ENCODE data around the gene ERRFI1. TPM values are rescaled to one million over a fixed set of nuclear protein-coding genes. Genes with fewer than 3 reads are reported as not detected.
"Not testable (repeated sequence)": the region's sequence is repeated elsewhere in the genome, so short reads cannot be mapped to it uniquely, and the experiment has no call there.

The ERRFI1 gene
- total RNA-seq, 1 experiment from 2014 or later: not detected

GRCh38 chr1:8062861-8063260 is 36.8 kb upstream of the ERRFI1 start:
- no peak overlapping the region for H2AFZ ChIP-seq (ENCODE audit: low read length)
- no peak overlapping the region for H3K4me2 ChIP-seq (ENCODE audit: low read depth, low read length, poor library complexity, severe bottlenecking)
- H3K4me1 ChIP-seq (ENCODE audit: low read length): no peaks in the 10 kb centered on the region
- H3K9me3 ChIP-seq (ENCODE audit: low read length): no peaks in the 10 kb centered on the region
- H3K27me3 ChIP-seq (ENCODE audit: low read length): no peaks in the 10 kb centered on the region
- no peak overlapping the region for H3K4me3 ChIP-seq (ENCODE audit: low read length)
- H3K27ac ChIP-seq (ENCODE audit: low read length): no peak overlapping the region
- no peak overlapping the region for H3K9ac ChIP-seq (ENCODE audit: low read length)
- no peaks in the 10 kb centered on the region for H3K79me2 ChIP-seq (ENCODE audit: low read length)
- no peaks in the 10 kb centered on the region for H3K36me3 ChIP-seq (ENCODE audit: insufficient read depth, low read length)
- no peak for DNase-seq
- no peaks in the 10 kb centered on the region for H3K9me2 ChIP-seq (replicated peaks; ENCODE audit: insufficient read depth, low read length)
- no peaks in the 10 kb centered on the region for H4K20me1 ChIP-seq (ENCODE audit: insufficient read depth, low read depth, low read length)

GRCh38 chr1:8061673-8062386 is 35.7 kb upstream of the ERRFI1 start:
- no peak overlapping the region for H3K9ac ChIP-seq (ENCODE audit: low read length)

GRCh38 chr1:8061210-8061609 is 35.1 kb upstream of the ERRFI1 start:
- H3K9me2 ChIP-seq (replicated peaks; ENCODE audit: insufficient read depth, low read length): no peaks in the 10 kb centered on the region
- H3K4me3 ChIP-seq (ENCODE audit: low read length): no peak overlapping the region
- H3K27ac ChIP-seq (ENCODE audit: low read length): no peak overlapping the region
- no peaks in the 10 kb centered on the region for H3K4me1 ChIP-seq (ENCODE audit: low read length)
- H3K4me2 ChIP-seq (ENCODE audit: low read depth, low read length, poor library complexity, severe bottlenecking): no peak overlapping the region
- H3K27me3 ChIP-seq (ENCODE audit: low read length): no peaks in the 10 kb centered on the region
- H3K9ac ChIP-seq (ENCODE audit: low read length): no peak overlapping the region
- H2AFZ ChIP-seq (ENCODE audit: low read length): no peak overlapping the region
- no peaks in the 10 kb centered on the region for H3K79me2 ChIP-seq (ENCODE audit: low read length)
- no peaks in the 10 kb centered on the region for H3K36me3 ChIP-seq (ENCODE audit: insufficient read depth, low read length)
- H3K9me3 ChIP-seq (ENCODE audit: low read length): no peaks in the 10 kb centered on the region
- DNase-seq: no peak
- H4K20me1 ChIP-seq (ENCODE audit: insufficient read depth, low read depth, low read length): no peaks in the 10 kb centered on the region

More at GRCh38 chr1:8061673-8062386, 35.7 kb upstream of the ERRFI1 start:
- Histone ChIP-seq H2AFZ (ENCODE audit: low read length) (no peak overlapping the region), H3K9me3 (ENCODE audit: low read length) (no peaks in the 10 kb centered on the region), H3K27ac (ENCODE audit: low read length) (no peak overlapping the region), H3K4me3 (ENCODE audit: low read length) (no peak overlapping the region), H3K27me3 (ENCODE audit: low read length) (no peaks in the 10 kb centered on the region), H4K20me1 (ENCODE audit: insufficient read depth, low read depth, low read length) (no peaks in the 10 kb centered on the region), H3K79me2 (ENCODE audit: low read length) (no peaks in the 10 kb centered on the region), H3K4me1 (ENCODE audit: low read length) (no peaks in the 10 kb centered on the region), H3K4me2 (ENCODE audit: low read depth, low read length, poor library complexity, severe bottlenecking) (no peak overlapping the region), H3K9me2 (replicated peaks; ENCODE audit: insufficient read depth, low read length) (no peaks in the 10 kb centered on the region), H3K36me3 (ENCODE audit: insufficient read depth, low read length) (no peaks in the 10 kb centered on the region)
- no peak for DNase-seq

- DNase-seq: no peak
- no peaks in the 10 kb centered on the region for H3K36me3 ChIP-seq (ENCODE audit: insufficient read depth, low read length)
- H3K9me2 ChIP-seq (replicated peaks; ENCODE audit: insufficient read depth, low read length): no peaks in the 10 kb centered on the region
- no peak overlapping the region for H3K4me2 ChIP-seq (ENCODE audit: low read depth, low read length, poor library complexity, severe bottlenecking)
- H3K27ac ChIP-seq (ENCODE audit: low read length): no peak overlapping the region
- H3K4me3 ChIP-seq (ENCODE audit: low read length): no peak overlapping the region
- H3K27me3 ChIP-seq (ENCODE audit: low read length): no peaks in the 10 kb centered on the region
- H3K9ac ChIP-seq (ENCODE audit: low read length): no peak overlapping the region
- H3K4me1 ChIP-seq (ENCODE audit: low read length): no peaks in the 10 kb centered on the region
- H2AFZ ChIP-seq (ENCODE audit: low read length): no peak overlapping the region
- H3K79me2 ChIP-seq (ENCODE audit: low read length): no peaks in the 10 kb centered on the region
- H4K20me1 ChIP-seq (ENCODE audit: insufficient read depth, low read depth, low read length): no peaks in the 10 kb centered on the region
- no peaks in the 10 kb centered on the region for H3K9me3 ChIP-seq (ENCODE audit: low read length)
Measured at GRCh38 chr1:8059161-8059622, 33.1 kb upstream of the ERRFI1 start.

- H4K20me1 ChIP-seq (ENCODE audit: insufficient read depth, low read depth, low read length); H3K4me2 ChIP-seq (ENCODE audit: low read depth, low read length, poor library complexity, severe bottlenecking); H2AFZ ChIP-seq (ENCODE audit: low read length); H3K9me2 ChIP-seq (replicated peaks; ENCODE audit: insufficient read depth, low read length); DNase-seq; H3K36me3 ChIP-seq (ENCODE audit: insufficient read depth, low read length); H3K9ac ChIP-seq (ENCODE audit: low read length); H3K27me3 ChIP-seq (ENCODE audit: low read length); H3K4me3 ChIP-seq (ENCODE audit: low read length); H3K4me1 ChIP-seq (ENCODE audit: low read length); H3K27ac ChIP-seq (ENCODE audit: low read length); H3K79me2 ChIP-seq (ENCODE audit: low read length); H3K9me3 ChIP-seq (ENCODE audit: low read length): not testable (repeated sequence)
Measured at GRCh38 chr1:8057779-8058178, 31.7 kb upstream of the ERRFI1 start.

GRCh38 chr1:8055973-8056372 is 29.9 kb upstream of the ERRFI1 start:
- no peak overlapping the region for H3K4me3 ChIP-seq (ENCODE audit: low read length)
- no peaks in the 10 kb centered on the region for H3K79me2 ChIP-seq (ENCODE audit: low read length)
- H2AFZ ChIP-seq (ENCODE audit: low read length): no peak overlapping the region
- H4K20me1 ChIP-seq (ENCODE audit: insufficient read depth, low read depth, low read length): no peaks in the 10 kb centered on the region
- no peak for DNase-seq
- no peak overlapping the region for H3K9ac ChIP-seq (ENCODE audit: low read length)
- H3K27me3 ChIP-seq (ENCODE audit: low read length): no peaks in the 10 kb centered on the region
- H3K4me2 ChIP-seq (ENCODE audit: low read depth, low read length, poor library complexity, severe bottlenecking): no peak overlapping the region
- no peak overlapping the region for H3K27ac ChIP-seq (ENCODE audit: low read length)
- H3K9me2 ChIP-seq (replicated peaks; ENCODE audit: insufficient read depth, low read length): no peaks in the 10 kb centered on the region
- no peaks in the 10 kb centered on the region for H3K4me1 ChIP-seq (ENCODE audit: low read length)
- H3K9me3 ChIP-seq (ENCODE audit: low read length): no peaks in the 10 kb centered on the region
- H3K36me3 ChIP-seq (ENCODE audit: insufficient read depth, low read length): no peaks in the 10 kb centered on the region

- no peak overlapping the region for H3K9ac ChIP-seq (ENCODE audit: low read length)
- DNase-seq: no peak
Measured at GRCh38 chr1:8053878-8054567, 27.9 kb upstream of the ERRFI1 start.

GRCh38 chr1:8051650-8052049 is 25.5 kb upstream of the ERRFI1 start:
- H3K27ac ChIP-seq (ENCODE audit: low read length): no peak overlapping the region
- no peaks in the 10 kb centered on the region for H3K9me2 ChIP-seq (replicated peaks; ENCODE audit: insufficient read depth, low read length)
- H3K4me2 ChIP-seq (ENCODE audit: low read depth, low read length, poor library complexity, severe bottlenecking): no peak overlapping the region
- H3K79me2 ChIP-seq (ENCODE audit: low read length): no peaks in the 10 kb centered on the region
- H3K9ac ChIP-seq (ENCODE audit: low read length): no peak overlapping the region
- no peaks in the 10 kb centered on the region for H3K27me3 ChIP-seq (ENCODE audit: low read length)
- no peaks in the 10 kb centered on the region for H4K20me1 ChIP-seq (ENCODE audit: insufficient read depth, low read depth, low read length)
- no peak for DNase-seq
- H3K9me3 ChIP-seq (ENCODE audit: low read length): no peaks in the 10 kb centered on the region
- H2AFZ ChIP-seq (ENCODE audit: low read length): no peak overlapping the region
- H3K4me1 ChIP-seq (ENCODE audit: low read length): no peaks in the 10 kb centered on the region
- no peak overlapping the region for H3K4me3 ChIP-seq (ENCODE audit: low read length)
- H3K36me3 ChIP-seq (ENCODE audit: insufficient read depth, low read length): no peaks in the 10 kb centered on the region

More at GRCh38 chr1:8053878-8054567, 27.9 kb upstream of the ERRFI1 start:
- H3K36me3 ChIP-seq (ENCODE audit: insufficient read depth, low read length): no peaks in the 10 kb centered on the region
- no peaks in the 10 kb centered on the region for H3K27me3 ChIP-seq (ENCODE audit: low read length)
- H3K4me2 ChIP-seq (ENCODE audit: low read depth, low read length, poor library complexity, severe bottlenecking): no peak overlapping the region
- no peaks in the 10 kb centered on the region for H3K9me2 ChIP-seq (replicated peaks; ENCODE audit: insufficient read depth, low read length)
- H3K4me1 ChIP-seq (ENCODE audit: low read length): no peaks in the 10 kb centered on the region
- no peak overlapping the region for H2AFZ ChIP-seq (ENCODE audit: low read length)
- H3K4me3 ChIP-seq (ENCODE audit: low read length): no peak overlapping the region
- no peaks in the 10 kb centered on the region for H4K20me1 ChIP-seq (ENCODE audit: insufficient read depth, low read depth, low read length)
- H3K79me2 ChIP-seq (ENCODE audit: low read length): no peaks in the 10 kb centered on the region
- H3K9me3 ChIP-seq (ENCODE audit: low read length): no peaks in the 10 kb centered on the region
- no peak overlapping the region for H3K27ac ChIP-seq (ENCODE audit: low read length)

Data from Karpas-422 (cell line).